Activated naive CD4-positive, alpha-beta T cell treated with anti-CD3 and anti-CD28 coated beads for 36 hours (primary cell): ENCODE data around the gene TNIP3. TPM values are rescaled to one million over a fixed set of nuclear protein-coding genes. Genes with fewer than 3 reads are reported as not detected.

Experiments used
- CTCF ChIA-PET: fragments of 350-600 bp; sonication (Branson Sonifier 250); formaldehyde crosslinking; loops from one replicate; lab custom pipeline; 2021; ENCODE audit warnings: antibody characterized with exemption; lab: Charles Lee
- DNase-seq: peaks from one replicate; pipeline ENCODE4 v3.0.0-alpha.2; 2020
- H3K27ac Mint-ChIP-seq: one replicate; pipeline ENCODE4 v1.8.0; 2021; ENCODE audit warnings: mild to moderate bottlenecking, mixed read lengths
- H3K27me3 Mint-ChIP-seq: one replicate; pipeline ENCODE4 v1.8.0; 2021; ENCODE audit warnings: low read depth, mixed read lengths
- H3K36me3 Mint-ChIP-seq: one replicate; pipeline ENCODE4 v1.8.0; 2021; ENCODE audit warnings: low read depth, mixed read lengths
- H3K4me1 Mint-ChIP-seq: one replicate; pipeline ENCODE4 v1.8.0; 2021; ENCODE audit warnings: low read depth, mixed read lengths
- H3K4me3 Mint-ChIP-seq: one replicate; pipeline ENCODE4 v1.8.0; 2021; ENCODE audit warnings: mild to moderate bottlenecking, moderate library complexity, mixed read lengths
- H3K9me3 Mint-ChIP-seq: one replicate; pipeline ENCODE4 v1.8.0; 2021; ENCODE audit warnings: mixed read lengths
- intact Hi-C: fragments of 100-400 bp; cut with micrococcal nuclease; formaldehyde crosslinking; loops from one replicate; pipeline ENCODE4 v1.15.1; 2023
- total RNA-seq, 2 experiments: library from RNA; stranded (reverse); gene quantifications; one replicate each; pipeline ENCODE4 v1.2.3, GENCODE V29; 2021

TNIP3 gene
- total RNA-seq, 2 experiments from 2014 or later = 1.8 to 2.7 TPM

- peaks cover 15% of the 10 kb centered on the region for H3K4me1 Mint-ChIP-seq
- H3K27me3 Mint-ChIP-seq = no peaks in the 10 kb centered on the region
- CTCF ChIA-PET = interaction anchor here (0.7 to 1.0 kb wide), 3 partner anchors 171 to 974 kb away, joined by 3 to 4 read pairs (median 3); no protein-coding TSS in a partner anchor
- H3K27ac Mint-ChIP-seq = no peak overlapping the region
- peaks cover 1% of the 10 kb centered on the region for H3K9me3 Mint-ChIP-seq
- H3K4me3 Mint-ChIP-seq = no peak overlapping the region
- intact Hi-C loops = no loop called here
- no peak for DNase-seq
- no peaks in the 10 kb centered on the region for H3K36me3 Mint-ChIP-seq
Measured at GRCh38 chr4:121129606-121130325, 34.4 kb downstream of the TNIP3 start.

- Mint-ChIP-seq H3K9me3 (peaks cover 1% of the 10 kb centered on the region), H3K4me3 (no peak overlapping the region), H3K36me3 (no peaks in the 10 kb centered on the region), H3K4me1 (peaks cover 11% of the 10 kb centered on the region), H3K27me3 (no peaks in the 10 kb centered on the region), H3K27ac (no peak overlapping the region)
- CTCF ChIA-PET = no interaction called here
- intact Hi-C loops = no loop called here
- no peak for DNase-seq
Measured at GRCh38 chr4:121127100-121127499, 37.0 kb downstream of the TNIP3 start.

- H3K4me1 Mint-ChIP-seq = peaks cover 11% of the 10 kb centered on the region
- H3K9me3 Mint-ChIP-seq = peaks cover 1% of the 10 kb centered on the region
- no peaks in the 10 kb centered on the region for H3K36me3 Mint-ChIP-seq
- no peak overlapping the region for H3K27ac Mint-ChIP-seq
- no peak overlapping the region for H3K4me3 Mint-ChIP-seq
- CTCF ChIA-PET = no interaction called here
- intact Hi-C loops = no loop called here
- no peaks in the 10 kb centered on the region for H3K27me3 Mint-ChIP-seq
- no peak for DNase-seq
Measured at GRCh38 chr4:121126449-121127006, 37.6 kb downstream of the TNIP3 start.

GRCh38 chr4:121125498-121125885, 38.6 kb downstream of the TNIP3 start:
- peaks cover 1% of the 10 kb centered on the region for H3K9me3 Mint-ChIP-seq
- no peaks in the 10 kb centered on the region for H3K36me3 Mint-ChIP-seq
- no peak overlapping the region for H3K27ac Mint-ChIP-seq
- no peak for DNase-seq
- CTCF ChIA-PET = interaction anchor here (1.0 kb wide), 1 partner anchor 67 kb away, joined by 3 read pairs; no protein-coding TSS in a partner anchor
- no peaks in the 10 kb centered on the region for H3K27me3 Mint-ChIP-seq
- H3K4me3 Mint-ChIP-seq = no peak overlapping the region
- intact Hi-C loops = no loop called here
- peaks cover 12% of the 10 kb centered on the region for H3K4me1 Mint-ChIP-seq

- H3K4me1 Mint-ChIP-seq = peaks cover 15% of the 10 kb centered on the region
- intact Hi-C loops = no loop called here
- no peaks in the 10 kb centered on the region for H3K36me3 Mint-ChIP-seq
- DNase-seq = no peak
- H3K27ac Mint-ChIP-seq = no peak overlapping the region
- H3K9me3 Mint-ChIP-seq = no peaks in the 10 kb centered on the region
- H3K27me3 Mint-ChIP-seq = no peaks in the 10 kb centered on the region
- CTCF ChIA-PET = interaction anchor here (0.9 to 1.7 kb wide), 3 partner anchors 12 to 70 kb away, joined by 3 to 6 read pairs (median 3); no protein-coding TSS in a partner anchor
- H3K4me3 Mint-ChIP-seq = no peak overlapping the region
Measured at GRCh38 chr4:121122661-121123060, 41.5 kb downstream of the TNIP3 start.

- CTCF ChIA-PET = interaction anchor here (1.3 kb wide), 1 partner anchor 11 kb away, joined by 5 read pairs; no protein-coding TSS in a partner anchor
- Mint-ChIP-seq H3K27ac (no peak overlapping the region), H3K9me3 (no peaks in the 10 kb centered on the region), H3K4me3 (no peak overlapping the region), H3K27me3 (no peaks in the 10 kb centered on the region), H3K36me3 (no peaks in the 10 kb centered on the region), H3K4me1 (peaks cover 15% of the 10 kb centered on the region)
- intact Hi-C loops = no loop called here
- DNase-seq = no peak
Measured at GRCh38 chr4:121119715-121120114, 44.4 kb downstream of the TNIP3 start.

- Mint-ChIP-seq H3K9me3 (no peaks in the 10 kb centered on the region), H3K4me3 (no peak overlapping the region), H3K27me3 (no peaks in the 10 kb centered on the region), H3K4me1 (peaks cover 22% of the 10 kb centered on the region), H3K27ac (no peak overlapping the region), H3K36me3 (no peaks in the 10 kb centered on the region)
- intact Hi-C loops = no loop called here
- CTCF ChIA-PET = interaction anchor here (0.9 to 1.3 kb wide), 3 partner anchors 9 to 75 kb away, joined by 3 to 5 read pairs (median 3); no protein-coding TSS in a partner anchor
- no peak for DNase-seq
Measured at GRCh38 chr4:121118344-121118743, 45.8 kb downstream of the TNIP3 start.

- no peak for DNase-seq
- Mint-ChIP-seq H3K27ac (no peak overlapping the region), H3K4me1 (peaks cover 21% of the 10 kb centered on the region), H3K36me3 (no peaks in the 10 kb centered on the region), H3K9me3 (no peaks in the 10 kb centered on the region), H3K27me3 (no peaks in the 10 kb centered on the region), H3K4me3 (no peak overlapping the region)
- intact Hi-C loops = loop anchor here (5.0 kb wide), 3 partner anchors 193 to 957 kb away; no protein-coding TSS in a partner anchor
- CTCF ChIA-PET = no interaction called here
Measured at GRCh38 chr4:121114756-121115155, 49.4 kb downstream of the TNIP3 start.

GRCh38 chr4:121112530-121112929, 51.6 kb downstream of the TNIP3 start:
- no peak for DNase-seq
- Mint-ChIP-seq H3K27me3 (no peaks in the 10 kb centered on the region), H3K4me1 (peaks cover 22% of the 10 kb centered on the region), H3K27ac (no peak overlapping the region), H3K9me3 (no peaks in the 10 kb centered on the region), H3K4me3 (no peak overlapping the region), H3K36me3 (no peaks in the 10 kb centered on the region)
- intact Hi-C loops = loop anchor here (2.0 to 5.0 kb wide), 4 partner anchors 42 to 955 kb away; no protein-coding TSS in a partner anchor
- CTCF ChIA-PET = interaction anchor here (1.5 to 1.9 kb wide), 2 partner anchors 25 to 196 kb away, joined by 4 read pairs; no protein-coding TSS in a partner anchor

GRCh38 chr4:121108557-121108956, 55.6 kb downstream of the TNIP3 start:
- no peak overlapping the region for H3K27ac Mint-ChIP-seq
- no peak for DNase-seq
- intact Hi-C loops = no loop called here
- no peaks in the 10 kb centered on the region for H3K36me3 Mint-ChIP-seq
- CTCF ChIA-PET = interaction anchor here (0.6 to 1.5 kb wide), 2 partner anchors 10 to 24 kb away, joined by 3 to 5 read pairs; no protein-coding TSS in a partner anchor
- H3K9me3 Mint-ChIP-seq = no peaks in the 10 kb centered on the region
- H3K4me3 Mint-ChIP-seq = no peak overlapping the region
- peaks cover 17% of the 10 kb centered on the region for H3K4me1 Mint-ChIP-seq
- H3K27me3 Mint-ChIP-seq = no peaks in the 10 kb centered on the region

- CTCF ChIA-PET = no interaction called here
- Mint-ChIP-seq H3K36me3 (no peaks in the 10 kb centered on the region), H3K27ac (no peak overlapping the region), H3K4me3 (no peak overlapping the region), H3K9me3 (no peaks in the 10 kb centered on the region), H3K4me1 (peaks cover 15% of the 10 kb centered on the region), H3K27me3 (no peaks in the 10 kb centered on the region)
- DNase-seq = no peak
- intact Hi-C loops = no loop called here
Measured at GRCh38 chr4:121107507-121107906, 56.6 kb downstream of the TNIP3 start.

GRCh38 chr4:121100093-121100775, 63.9 kb downstream of the TNIP3 start:
- no peak for DNase-seq
- Mint-ChIP-seq H3K4me3 (no peak overlapping the region), H3K27ac (no peak overlapping the region), H3K36me3 (no peaks in the 10 kb centered on the region), H3K9me3 (no peaks in the 10 kb centered on the region), H3K4me1 (no peaks in the 10 kb centered on the region), H3K27me3 (no peaks in the 10 kb centered on the region)
- CTCF ChIA-PET = interaction anchor here (0.9 kb wide), 2 partner anchors 9 to 11 kb away, joined by 4 to 6 read pairs; no protein-coding TSS in a partner anchor
- intact Hi-C loops = no loop called here
